ENCODE measurements around the gene LY6G6D.

LY6G6D gene

GRCh38 chr6:31749301-31750036 lies 34.3 kb downstream of the LY6G6D start:
- no peak for TF ChIP-seq CTCF (conservative IDR thresholded peaks at IDR 0.05)
- no peak for TF ChIP-seq ZFX (IDR thresholded peaks at IDR 0.05)

GRCh38 chr6:31750411-31751022 lies 35.4 kb downstream of the LY6G6D start:
- TF ChIP-seq ZFX (IDR thresholded peaks at IDR 0.05) (no peak), CTCF (conservative IDR thresholded peaks at IDR 0.05) (no peak)
- no peak overlapping the region for H3K27ac ChIP-seq

More at GRCh38 chr6:31749301-31750036, 34.3 kb downstream of the LY6G6D start:
- H3K27ac ChIP-seq, result no peak overlapping the region

- H3K27ac ChIP-seq, result no peak overlapping the region
- TF ChIP-seq ZFX (IDR thresholded peaks at IDR 0.05) (no peak), CTCF (conservative IDR thresholded peaks at IDR 0.05) (no peak)
Measured at GRCh38 chr6:31752739-31753319, 37.7 kb downstream of the LY6G6D start.

GRCh38 chr6:31758281-31758680 lies 43.1 kb downstream of the LY6G6D start:
- TF ChIP-seq ZFX (IDR thresholded peaks at IDR 0.05) (no peak), CTCF (conservative IDR thresholded peaks at IDR 0.05) (no peak)
- H3K27ac ChIP-seq, result no peak overlapping the region

GRCh38 chr6:31760790-31761189 lies 45.6 kb downstream of the LY6G6D start:
- TF ChIP-seq CTCF (conservative IDR thresholded peaks at IDR 0.05), result no peak
- no peak for TF ChIP-seq ZFX (IDR thresholded peaks at IDR 0.05)
- H3K27ac ChIP-seq, result no peak overlapping the region

- no peak overlapping the region for H3K27ac ChIP-seq
- TF ChIP-seq ZFX (IDR thresholded peaks at IDR 0.05), result no peak
- TF ChIP-seq CTCF (conservative IDR thresholded peaks at IDR 0.05), result no peak
Measured at GRCh38 chr6:31761343-31761742, 46.2 kb downstream of the LY6G6D start.

- TF ChIP-seq CTCF (conservative IDR thresholded peaks at IDR 0.05) (no peak), ZFX (IDR thresholded peaks at IDR 0.05) (no peak)
- no peak within 1 kb of the TSS for H3K27ac ChIP-seq
Measured at GRCh38 chr6:31762356-31762755, 47.2 kb downstream of the LY6G6D start, which contains the start of gene SAPCD1. SAPCD1 (plus strand) TSS chr6:31762656; CDS start chr6:31763055, 399 bp downstream.
